HG02973 (cell line): ENCODE measurements around the gene FALEC.
"Not testable (repeated sequence)": the region's sequence is repeated elsewhere in the genome, so short reads cannot be mapped to it uniquely, and the experiment has no call there.

ENCODE experiments used
- ATAC-seq: cut with Tn5 transposase; IDR thresholded peaks from one replicate; pipeline ENCODE4 v1.9.1; 2021; ENCODE audit warnings: moderate library complexity; ENCODE audit not compliant: unreplicated experiment

FALEC gene

DNA sequence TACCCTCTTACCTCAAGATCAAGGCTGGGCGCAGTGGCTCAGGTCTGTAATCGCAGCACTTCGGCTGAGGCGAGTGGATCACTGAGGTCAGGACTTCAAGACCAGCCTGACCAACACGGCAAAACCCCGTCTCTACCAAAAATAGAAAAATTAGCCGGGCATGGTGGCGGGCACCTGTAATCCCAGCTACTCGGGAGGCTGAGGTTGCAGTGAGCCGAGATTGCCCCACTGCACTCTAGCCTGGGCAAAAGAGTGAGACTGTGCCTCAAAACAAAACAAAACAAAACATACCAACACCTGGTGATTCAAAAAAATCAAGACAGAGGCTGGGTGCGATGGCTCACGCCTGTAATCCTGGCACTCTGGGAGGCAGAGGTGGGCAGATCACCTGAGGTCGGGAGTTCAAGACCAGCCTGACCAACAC, 58.1 kb downstream of the FALEC start:
- not testable (repeated sequence) for ATAC-seq

- ATAC-seq: no peak
Observed at GRCh38 chr1:150574260-150575071, 58.9 kb downstream of the FALEC start.

DNA sequence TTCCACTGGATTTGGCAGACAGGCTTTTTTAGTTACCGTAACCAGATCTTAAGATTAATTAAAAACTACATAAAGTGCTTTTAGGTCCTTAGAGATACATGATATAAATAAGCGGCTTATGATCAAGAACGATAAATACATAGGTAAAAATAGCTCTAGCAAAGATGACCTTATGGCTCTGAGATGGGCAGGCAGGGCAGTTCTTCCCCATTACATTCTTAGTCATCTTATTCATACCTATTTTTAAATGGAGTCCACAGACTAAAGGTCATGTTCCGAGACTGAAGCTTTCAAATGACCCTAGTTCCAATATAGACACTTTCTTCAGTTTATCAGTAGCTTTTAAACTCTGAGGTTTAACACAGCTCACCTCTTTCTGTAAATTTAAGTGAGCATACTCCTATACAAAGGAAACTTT, 59.5 kb downstream of the FALEC start:
- no peak for ATAC-seq

DNA sequence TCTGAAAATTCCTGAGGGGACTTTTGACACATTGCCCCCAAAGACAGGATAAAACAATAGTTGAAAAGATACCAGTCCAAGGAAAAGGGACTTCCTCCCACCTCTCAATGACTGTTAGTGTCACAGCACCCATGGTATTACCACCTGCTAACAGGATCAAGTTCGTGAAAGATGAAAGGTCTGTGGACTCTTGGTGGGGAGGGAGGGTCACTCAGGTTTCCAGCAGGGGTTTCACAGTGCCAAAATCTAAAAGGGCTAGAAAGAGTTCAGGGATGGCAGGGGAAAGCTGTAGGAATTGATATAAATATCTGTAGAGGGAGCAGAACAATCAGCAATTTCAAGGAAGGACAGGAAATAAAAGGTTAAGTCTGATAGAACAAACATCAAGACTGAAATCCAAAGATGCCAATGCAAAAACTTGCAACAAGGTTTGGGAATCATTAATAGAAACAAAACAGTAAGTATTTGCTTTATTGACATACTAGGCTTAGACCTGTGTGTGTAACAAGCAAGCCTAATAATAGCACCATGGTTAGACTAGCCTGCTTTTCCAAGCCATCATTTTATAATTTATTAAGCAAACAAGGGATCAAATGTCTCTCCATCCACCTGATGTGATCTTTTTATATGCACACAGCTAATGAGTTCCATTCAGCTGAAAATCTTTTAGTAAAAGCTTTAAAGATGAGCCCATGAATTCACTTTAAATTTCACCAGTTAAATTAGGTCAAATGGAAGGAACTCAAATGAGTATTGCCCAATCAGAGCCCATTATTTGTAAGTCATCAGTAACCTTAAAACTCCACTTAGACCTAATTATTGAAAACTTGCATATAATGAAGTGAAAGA, 60.2 kb downstream of the FALEC start:
- ATAC-seq: no peak

GRCh38 chr1:150576367-150576711, 60.8 kb downstream of the FALEC start:
- no peak for ATAC-seq

- no peak for ATAC-seq
Observed at GRCh38 chr1:150576794-150577556, 61.4 kb downstream of the FALEC start.

- no peak for ATAC-seq
Observed at GRCh38 chr1:150577557-150578271, 62.2 kb downstream of the FALEC start.

GRCh38 chr1:150578272-150579109, 62.9 kb downstream of the FALEC start:
- ATAC-seq: peak; percentile 1

DNA sequence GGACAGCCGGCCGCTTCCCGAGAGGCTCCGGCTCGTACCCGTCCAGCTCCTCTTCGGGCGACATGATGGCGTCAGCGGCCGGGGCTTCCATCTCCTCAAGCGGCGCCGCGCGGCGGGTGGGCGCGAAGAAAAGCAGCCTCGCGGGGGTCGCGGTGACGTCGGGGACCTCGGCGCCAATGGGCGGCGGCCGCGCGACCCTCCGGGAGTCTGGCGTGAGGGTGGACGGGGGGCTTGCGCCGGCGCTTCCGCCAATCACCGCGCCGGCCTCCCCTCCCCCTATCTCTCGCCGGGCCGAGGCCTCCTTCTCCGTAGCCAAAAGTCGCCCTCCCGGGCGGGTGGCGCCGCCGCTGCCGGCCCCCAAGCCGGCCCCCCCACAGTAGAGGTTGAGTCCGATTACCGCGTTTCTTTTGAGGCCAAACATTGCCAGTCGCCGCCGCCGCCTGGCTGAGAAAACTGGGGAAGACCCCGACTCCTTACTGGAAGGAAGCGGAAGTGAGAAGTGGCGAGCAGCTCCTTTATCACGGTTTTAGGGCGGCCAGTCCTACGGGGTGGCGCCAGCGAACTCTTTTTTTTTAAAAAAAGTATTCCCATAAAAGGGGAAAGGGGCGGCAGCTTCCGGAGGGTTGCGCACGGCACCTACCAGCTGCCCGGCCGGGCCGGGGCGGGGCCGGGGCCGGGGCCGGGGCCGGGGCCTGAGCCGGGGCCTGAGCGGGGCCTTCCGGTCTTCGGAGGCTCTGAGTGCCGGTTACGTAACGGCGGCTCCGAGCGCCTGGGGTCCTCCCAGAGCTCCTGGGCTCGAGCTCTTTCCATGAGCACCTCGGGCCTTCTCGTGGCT, 63.8 kb downstream of the FALEC start, which contains the start of gene MCL1:
MCL1 (minus strand) TSS at position 501 of the 835 bp plus-strand sequence; CDS start at position 421, 80 bp downstream.
- peak; percentile 71 for ATAC-seq

- ATAC-seq: no peak
Observed at GRCh38 chr1:150579945-150580642, 64.5 kb downstream of the FALEC start.

DNA sequence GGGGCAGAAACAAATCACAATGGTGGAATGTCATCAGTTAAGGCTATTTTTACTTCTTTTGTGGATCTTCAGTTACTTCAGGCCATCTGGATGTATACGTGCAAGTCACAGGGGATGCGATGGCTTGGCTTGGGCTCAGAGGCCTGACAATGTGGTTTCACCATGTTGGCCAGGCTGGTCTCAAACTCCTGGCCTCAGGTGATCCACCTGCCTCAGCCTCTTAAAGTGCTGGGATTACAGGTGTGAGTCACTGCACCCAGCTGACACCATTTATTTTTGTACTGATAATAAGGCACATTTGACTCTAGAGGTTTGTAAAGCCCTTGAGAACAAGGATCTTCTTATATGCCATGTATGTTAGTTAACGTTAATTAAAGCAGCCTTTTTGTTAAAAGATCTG, 65.4 kb downstream of the FALEC start:
- not testable (repeated sequence) for ATAC-seq

DNA sequence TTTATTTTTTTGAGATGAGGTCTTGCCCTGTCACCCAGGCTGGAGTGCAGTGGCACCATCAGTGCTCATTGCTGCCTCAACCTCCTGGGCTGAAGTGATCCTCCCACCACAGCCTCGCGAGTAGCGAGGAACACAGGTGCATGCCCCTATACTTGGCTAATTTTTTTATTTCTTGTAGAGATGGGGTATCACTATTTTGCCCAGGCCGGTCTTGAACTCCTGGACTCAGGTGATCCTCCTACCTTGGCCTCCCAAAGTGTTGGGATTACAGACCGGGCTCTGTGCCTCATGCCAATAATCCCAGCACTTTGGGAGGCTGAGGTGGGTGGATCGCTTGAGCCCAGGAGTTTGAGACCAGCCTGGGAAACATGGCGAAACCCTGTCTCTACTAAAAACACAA, 65.9 kb downstream of the FALEC start:
- ATAC-seq: not testable (repeated sequence)

DNA sequence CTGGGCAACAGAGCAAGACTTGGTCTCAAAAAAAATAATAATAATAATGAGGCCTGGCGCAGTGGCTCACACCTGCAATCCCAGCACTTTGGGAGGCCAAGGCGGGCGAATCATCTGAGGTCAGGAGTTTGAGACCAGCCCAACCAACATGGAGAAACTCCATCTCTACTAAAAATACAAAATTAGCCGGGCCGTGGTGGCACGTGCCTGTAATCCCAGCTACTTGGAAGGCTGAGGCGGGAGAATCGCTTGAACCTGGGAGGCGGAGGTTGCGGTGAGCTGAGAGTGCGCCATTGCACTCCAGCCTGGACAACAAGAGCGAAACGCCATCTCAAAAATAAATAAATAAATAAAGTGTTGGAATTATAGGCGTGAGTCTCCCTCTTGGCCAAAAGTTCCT, 66.4 kb downstream of the FALEC start:
- ATAC-seq: not testable (repeated sequence)

GRCh38 chr1:150582371-150582770, 66.8 kb downstream of the FALEC start:
- ATAC-seq: no peak
